ENCODE measurements around the gene MPRIP.

Gene MPRIP

DNA sequence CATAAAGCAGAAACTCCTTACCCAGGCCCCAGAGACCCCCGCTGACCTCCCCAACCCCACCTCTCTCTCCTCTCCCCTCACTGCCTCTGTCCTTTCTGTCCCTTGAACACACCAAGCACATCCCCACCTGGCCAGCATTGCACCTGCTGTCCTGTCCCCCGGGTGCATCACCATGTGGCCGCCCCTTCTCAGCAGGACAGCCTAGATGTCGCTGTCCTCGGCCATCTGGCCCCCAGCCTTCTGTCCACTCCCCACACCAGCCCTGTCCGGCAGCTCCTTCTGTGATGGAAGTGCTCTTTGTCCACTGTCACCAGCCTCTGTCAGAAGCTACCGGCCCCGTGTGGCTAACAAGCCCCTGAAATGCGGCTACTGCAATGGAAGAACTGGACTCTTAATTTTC lies 12.3 kb upstream of the MPRIP start:
- peak overlapping the region; percentile 90 for H3K27ac ChIP-seq
- ChIA-PET POLR2A (ENCODE audit: low non-redundant PET) (no interaction called here), CTCF (interaction anchor here (0.6 kb wide), 1 partner anchor 57 kb away, joined by 3 read pairs; no protein-coding TSS in a partner anchor)
- TF ChIP-seq, protein P1, sequence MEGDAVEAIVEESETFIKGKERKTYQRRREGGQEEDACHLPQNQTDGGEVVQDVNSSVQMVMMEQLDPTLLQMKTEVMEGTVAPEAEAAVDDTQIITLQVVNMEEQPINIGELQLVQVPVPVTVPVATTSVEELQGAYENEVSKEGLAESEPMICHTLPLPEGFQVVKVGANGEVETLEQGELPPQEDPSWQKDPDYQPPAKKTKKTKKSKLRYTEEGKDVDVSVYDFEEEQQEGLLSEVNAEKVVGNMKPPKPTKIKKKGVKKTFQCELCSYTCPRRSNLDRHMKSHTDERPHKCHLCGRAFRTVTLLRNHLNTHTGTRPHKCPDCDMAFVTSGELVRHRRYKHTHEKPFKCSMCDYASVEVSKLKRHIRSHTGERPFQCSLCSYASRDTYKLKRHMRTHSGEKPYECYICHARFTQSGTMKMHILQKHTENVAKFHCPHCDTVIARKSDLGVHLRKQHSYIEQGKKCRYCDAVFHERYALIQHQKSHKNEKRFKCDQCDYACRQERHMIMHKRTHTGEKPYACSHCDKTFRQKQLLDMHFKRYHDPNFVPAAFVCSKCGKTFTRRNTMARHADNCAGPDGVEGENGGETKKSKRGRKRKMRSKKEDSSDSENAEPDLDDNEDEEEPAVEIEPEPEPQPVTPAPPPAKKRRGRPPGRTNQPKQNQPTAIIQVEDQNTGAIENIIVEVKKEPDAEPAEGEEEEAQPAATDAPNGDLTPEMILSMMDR (conservative IDR thresholded peaks at IDR 0.05; ENCODE audit: low read depth), result no peak
- no peak for DNase-seq (ENCODE audit: low spot score)

DNA sequence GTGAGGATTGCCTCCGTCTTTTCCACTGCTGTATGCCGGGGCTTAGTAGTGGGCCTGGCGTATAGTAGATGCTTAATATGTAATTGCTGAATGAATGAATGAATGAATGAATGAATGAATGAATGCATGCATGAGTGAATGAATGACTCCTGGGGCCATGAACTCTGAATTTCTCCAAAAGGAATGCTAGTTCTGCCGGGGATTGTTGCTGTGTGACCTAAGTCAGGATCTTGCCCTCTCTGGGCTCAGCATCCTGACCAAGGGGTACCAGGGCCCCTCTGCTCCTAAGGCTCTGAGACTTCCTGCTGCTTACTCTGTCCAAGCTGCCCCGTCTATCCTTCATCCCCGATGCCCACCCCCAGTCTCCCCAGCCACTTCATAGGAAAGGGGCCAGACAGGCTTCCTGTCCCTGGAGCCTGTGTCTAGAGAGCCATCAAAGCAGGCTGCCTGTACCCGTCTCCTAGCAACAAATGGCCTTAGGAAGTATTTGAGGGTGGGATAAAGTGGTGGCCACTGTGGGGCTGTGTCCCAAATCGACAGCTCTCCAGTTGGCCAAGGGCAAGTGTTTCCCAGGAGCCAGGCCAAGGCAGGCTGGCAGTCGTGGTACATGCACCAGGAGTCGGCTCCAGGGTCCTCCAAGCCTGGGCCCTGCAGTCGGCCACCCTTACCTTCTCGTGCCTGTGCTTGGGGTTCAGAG lies 11.6 kb upstream of the MPRIP start:
- TF ChIP-seq, protein P1 (conservative IDR thresholded peaks at IDR 0.05; ENCODE audit: low read depth), result no peak
- CTCF ChIA-PET, result no interaction called here
- POLR2A ChIA-PET (ENCODE audit: low non-redundant PET), result no interaction called here
- H3K27ac ChIP-seq, result peak overlapping the region; percentile 87
- no peak for DNase-seq (ENCODE audit: low spot score)

DNA sequence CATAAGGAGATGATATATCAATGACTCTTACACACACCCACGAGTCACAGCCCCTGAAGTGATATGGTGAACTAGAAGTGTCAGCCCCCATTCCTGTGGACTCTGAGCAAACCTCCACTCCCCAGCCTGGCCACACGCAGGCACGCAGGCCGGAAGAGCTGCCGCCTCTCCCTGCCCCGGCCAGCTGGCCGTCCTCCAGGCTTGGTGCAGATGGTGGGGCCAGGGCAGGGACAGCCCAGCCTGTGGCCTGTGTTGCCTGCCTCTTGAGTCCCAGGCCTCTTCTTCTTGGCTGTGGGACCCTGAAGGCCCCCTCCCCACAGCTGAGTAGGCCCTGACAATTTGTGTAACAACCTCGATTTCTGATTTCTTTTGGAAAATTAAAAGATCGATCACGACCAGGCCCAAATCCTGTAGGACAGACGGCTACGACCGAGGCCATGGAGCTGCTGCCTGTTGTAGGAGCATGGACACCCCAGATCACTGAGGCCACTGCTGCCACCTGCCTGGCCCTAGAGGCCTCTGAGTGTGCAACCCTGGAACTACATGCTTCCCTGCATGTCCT lies 10.0 kb upstream of the MPRIP start:
- H3K27ac ChIP-seq, result peak overlapping the region; percentile 87
- TF ChIP-seq, protein P1 (conservative IDR thresholded peaks at IDR 0.05; ENCODE audit: low read depth), result no peak
- DNase-seq (ENCODE audit: low spot score), result peak; percentile 68
- POLR2A ChIA-PET (ENCODE audit: low non-redundant PET), result interaction anchor here (0.5 kb wide), 1 partner anchor 33 kb away, joined by 4 read pairs; no protein-coding TSS in a partner anchor
- CTCF ChIA-PET, result interaction anchor here (0.6 kb wide), 1 partner anchor 9 kb away, joined by 3 read pairs; no protein-coding TSS in a partner anchor

DNA sequence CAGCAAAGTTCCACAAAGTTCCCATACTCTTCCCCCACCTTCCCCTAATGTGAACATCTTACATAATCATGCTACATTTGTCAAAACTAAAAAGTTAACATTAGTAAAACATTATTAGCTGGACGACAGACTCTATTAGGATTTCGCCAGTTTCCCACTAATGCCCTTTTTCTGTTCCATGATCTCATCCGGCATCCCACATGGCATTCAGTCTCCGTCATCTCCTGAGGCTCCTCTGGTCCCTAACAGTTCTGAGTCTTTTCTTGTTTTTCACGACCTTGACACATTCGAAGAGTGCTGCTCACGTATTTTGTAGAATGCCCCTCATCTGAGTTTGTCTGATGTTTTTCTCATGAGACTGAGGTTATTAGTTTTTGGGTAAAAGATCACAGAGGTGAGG lies 8.8 kb upstream of the MPRIP start:
- ChIA-PET CTCF (interaction anchor here (0.6 kb wide), 1 partner anchor 25 kb away, joined by 4 read pairs; no protein-coding TSS in a partner anchor), POLR2A (ENCODE audit: low non-redundant PET) (no interaction called here)
- no peak overlapping the region for H3K27ac ChIP-seq
- TF ChIP-seq, protein P1 (conservative IDR thresholded peaks at IDR 0.05; ENCODE audit: low read depth), result no peak
- DNase-seq (ENCODE audit: low spot score), result no peak

DNA sequence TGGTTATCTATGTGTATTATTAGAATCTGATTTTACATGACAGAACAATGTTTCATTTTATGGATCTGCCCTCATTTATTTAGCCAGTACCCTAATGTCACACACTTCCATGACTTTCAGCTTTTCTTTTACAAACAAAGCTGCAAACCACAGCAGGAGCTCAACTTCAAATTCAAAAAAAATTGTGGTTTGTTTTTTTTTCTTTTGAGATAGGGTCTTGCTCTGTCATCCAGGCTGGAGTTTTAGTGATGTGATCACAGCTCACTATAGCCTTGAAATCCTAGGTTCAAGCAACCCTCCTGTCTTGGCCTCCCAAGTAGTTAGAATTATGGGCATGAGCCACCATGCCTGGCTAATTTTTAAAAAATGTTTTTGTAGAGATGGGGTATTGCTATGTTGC lies 8.2 kb upstream of the MPRIP start:
- POLR2A ChIA-PET (ENCODE audit: low non-redundant PET), result no interaction called here
- TF ChIP-seq, protein P1 (conservative IDR thresholded peaks at IDR 0.05; ENCODE audit: low read depth), result no peak
- no peak for DNase-seq (ENCODE audit: low spot score)
- no peak overlapping the region for H3K27ac ChIP-seq
- CTCF ChIA-PET, result interaction anchor here (0.6 kb wide), 1 partner anchor 24 kb away, joined by 4 read pairs; no protein-coding TSS in a partner anchor

DNA sequence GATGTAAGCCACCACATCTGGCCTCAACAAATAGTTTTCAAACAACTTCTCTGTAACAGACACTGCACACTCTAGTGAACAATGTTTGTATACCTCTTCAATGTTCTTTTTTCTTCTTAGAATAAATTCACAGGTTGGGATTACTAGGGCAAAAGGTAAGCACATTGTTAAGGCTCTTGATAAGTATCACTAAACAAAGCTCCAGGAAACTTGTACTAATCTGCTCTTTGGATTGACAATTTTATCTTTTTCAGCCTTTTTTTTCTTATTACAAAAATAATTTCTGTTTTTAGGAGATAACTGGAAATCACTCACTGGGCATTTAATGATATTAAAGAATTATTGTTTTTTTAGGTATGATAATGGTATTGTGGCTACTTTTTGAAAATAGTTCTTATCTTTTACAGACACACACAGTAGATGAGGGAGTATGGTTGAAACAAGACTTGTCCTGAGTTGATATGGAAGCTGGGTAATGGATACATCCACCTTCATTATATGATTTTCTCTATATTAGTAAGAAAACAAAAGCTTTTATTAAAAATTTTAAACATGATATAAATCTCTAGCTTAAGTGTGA lies 7.7 kb upstream of the MPRIP start:
- TF ChIP-seq, protein P1 (conservative IDR thresholded peaks at IDR 0.05; ENCODE audit: low read depth), result no peak
- H3K27ac ChIP-seq, result no peak overlapping the region
- ChIA-PET POLR2A (ENCODE audit: low non-redundant PET) (no interaction called here), CTCF (no interaction called here)
- DNase-seq (ENCODE audit: low spot score), result no peak
